GM23248 (cell line): Measurements from ENCODE around the gene GNG2.

Source experiments
- EZH2 ChIP-seq: fragments of 200-600 bp; sonication (generic); IDR thresholded peaks from 2 replicates; pipeline ENCODE4 v1.6.1; 2018; ENCODE audit warnings: antibody characterized with exemption, mild to moderate bottlenecking; ENCODE audit not compliant: insufficient read depth, poor library complexity, severe bottlenecking
- EZH2phosphoT487 ChIP-seq: fragments of 200-600 bp; sonication (generic); IDR thresholded peaks from 2 replicates; pipeline ENCODE4 v1.6.1; 2018; ENCODE audit warnings: antibody characterized with exemption, moderate library complexity, mild to moderate bottlenecking, low read depth; ENCODE audit not compliant: insufficient read depth

- TF ChIP-seq EZH2 (no peak), EZH2phosphoT487 (no peak)
These were observed 12.0 kb downstream of the GNG2 start for GRCh38 chr14:51872396-51872795.
